Thyroid gland (tissue), 4 donors: ENCODE results near the gene TH.

Experiments
- POLR2A ChIP-seq, 2 donors: fragments of 450-650 bp; IDR thresholded peaks; one replicate each; pipeline ENCODE4 v1.6.1; 2017; ENCODE audit warnings: antibody characterized with exemption in 2 of 2, mild to moderate bottlenecking in 2 of 2, moderate library complexity in 1 of 2
- TF ChIP-seq, protein P1 (sequence below), 6 experiments: fragments of 200-600 bp in 3 of 6; fragments of 450-650 bp in 3 of 6; sonication (generic) in 3 of 6; IDR thresholded peaks; one replicate each; pipeline ENCODE4 v1.5.1; 2016 to 2019; ENCODE audit warnings: antibody characterized with exemption in 6 of 6, mild to moderate bottlenecking in 2 of 6, inconsistent platforms in 1 of 6, moderate library complexity in 1 of 6

DNA sequence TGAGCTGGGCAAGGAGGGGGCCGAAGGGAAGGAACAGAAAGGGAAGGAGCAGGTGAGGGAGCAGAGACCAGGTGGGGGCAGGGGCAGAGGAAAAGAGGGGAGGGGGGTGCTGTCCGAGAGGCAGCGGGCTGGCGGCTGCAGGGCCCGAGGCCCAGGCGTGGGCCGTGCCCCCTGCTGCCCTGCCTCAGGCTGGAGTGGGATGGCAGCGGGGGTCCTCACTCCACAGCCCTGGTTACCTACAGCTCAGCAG, 34.7 kb downstream of the TH start:
- TF ChIP-seq, protein P1, sequence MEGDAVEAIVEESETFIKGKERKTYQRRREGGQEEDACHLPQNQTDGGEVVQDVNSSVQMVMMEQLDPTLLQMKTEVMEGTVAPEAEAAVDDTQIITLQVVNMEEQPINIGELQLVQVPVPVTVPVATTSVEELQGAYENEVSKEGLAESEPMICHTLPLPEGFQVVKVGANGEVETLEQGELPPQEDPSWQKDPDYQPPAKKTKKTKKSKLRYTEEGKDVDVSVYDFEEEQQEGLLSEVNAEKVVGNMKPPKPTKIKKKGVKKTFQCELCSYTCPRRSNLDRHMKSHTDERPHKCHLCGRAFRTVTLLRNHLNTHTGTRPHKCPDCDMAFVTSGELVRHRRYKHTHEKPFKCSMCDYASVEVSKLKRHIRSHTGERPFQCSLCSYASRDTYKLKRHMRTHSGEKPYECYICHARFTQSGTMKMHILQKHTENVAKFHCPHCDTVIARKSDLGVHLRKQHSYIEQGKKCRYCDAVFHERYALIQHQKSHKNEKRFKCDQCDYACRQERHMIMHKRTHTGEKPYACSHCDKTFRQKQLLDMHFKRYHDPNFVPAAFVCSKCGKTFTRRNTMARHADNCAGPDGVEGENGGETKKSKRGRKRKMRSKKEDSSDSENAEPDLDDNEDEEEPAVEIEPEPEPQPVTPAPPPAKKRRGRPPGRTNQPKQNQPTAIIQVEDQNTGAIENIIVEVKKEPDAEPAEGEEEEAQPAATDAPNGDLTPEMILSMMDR (IDR thresholded peaks at IDR 0.05) = no peak
- TF ChIP-seq POLR2A (IDR thresholded peaks at IDR 0.05) = no peak
